ENCODE data around the gene S1PR4.

- TF ChIP-seq CTCF (IDR thresholded peaks at IDR 0.05) (no peak), POLR2A (IDR thresholded peaks at IDR 0.05) (no peak)
Measured at GRCh38 chr19:3192684-3193083, 14.1 kb downstream of the S1PR4 start.

All from Peyer's patch (tissue), 4 donors.